GM18870 (cell line): Measurements from ENCODE around the gene ZBTB7C.

Experiments
- ATAC-seq: cut with Tn5 transposase; IDR thresholded peaks from one replicate; pipeline ENCODE4 v1.9.1; 2021; ENCODE audit warnings: moderate library complexity; ENCODE audit not compliant: unreplicated experiment

Gene ZBTB7C

GRCh38 chr18:48355276-48356115, 53.7 kb downstream of the ZBTB7C start:
- ATAC-seq = no peak

DNA sequence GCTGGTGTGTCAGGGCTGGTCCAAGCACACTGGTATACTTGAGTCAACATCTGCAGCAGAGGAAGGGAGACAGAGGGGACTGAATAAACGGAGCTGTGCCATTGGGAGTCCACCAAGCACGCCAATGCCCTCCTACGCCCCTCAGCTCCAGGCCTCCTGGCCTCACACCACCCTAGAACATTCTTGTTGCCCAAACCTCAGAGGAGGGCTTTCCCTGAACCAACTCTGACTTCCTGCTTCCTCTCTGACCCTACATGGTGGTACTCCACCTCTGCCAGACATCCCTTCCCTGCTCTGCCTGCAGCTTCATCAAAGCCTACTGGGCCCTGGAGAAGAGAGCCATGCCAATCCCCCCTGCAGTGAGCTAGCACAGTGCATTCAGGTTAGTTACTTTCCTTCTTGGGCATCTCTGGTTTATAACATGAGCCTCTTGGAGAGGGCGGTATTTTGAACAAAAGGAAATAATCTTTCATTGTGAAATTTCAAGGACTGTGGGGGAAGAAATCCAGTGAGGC, 54.4 kb downstream of the ZBTB7C start:
- no peak for ATAC-seq

- ATAC-seq = no peak
Measured at GRCh38 chr18:48352051-48352755, 57.0 kb downstream of the ZBTB7C start.

GRCh38 chr18:48351216-48352050, 57.8 kb downstream of the ZBTB7C start:
- no peak for ATAC-seq

DNA sequence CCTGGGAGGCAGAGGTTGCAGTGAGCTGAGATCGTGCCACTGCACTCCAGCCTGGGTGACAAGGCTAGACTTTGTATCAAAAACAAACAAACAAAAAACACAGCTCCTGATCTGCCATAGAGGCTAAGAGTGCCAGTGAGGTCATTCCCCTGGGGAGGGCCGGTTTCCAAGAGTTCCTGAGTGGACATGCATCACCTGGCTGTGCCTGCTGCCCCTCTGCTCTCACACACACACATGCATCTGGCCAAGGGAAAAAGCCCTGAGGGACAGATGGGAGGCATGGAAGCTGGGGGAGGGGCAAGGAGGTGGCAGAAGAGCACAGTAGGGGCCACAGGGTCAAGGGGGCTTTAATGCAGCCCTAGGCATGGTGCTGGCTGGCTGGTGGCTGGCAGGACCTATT, 60.4 kb downstream of the ZBTB7C start:
- no peak for ATAC-seq

GRCh38 chr18:48347756-48348326, 61.3 kb downstream of the ZBTB7C start:
- ATAC-seq = no peak

GRCh38 chr18:48345596-48345995, 63.6 kb downstream of the ZBTB7C start:
- ATAC-seq = no peak

- no peak for ATAC-seq
Measured at GRCh38 chr18:48342581-48342980, 66.6 kb downstream of the ZBTB7C start.

DNA sequence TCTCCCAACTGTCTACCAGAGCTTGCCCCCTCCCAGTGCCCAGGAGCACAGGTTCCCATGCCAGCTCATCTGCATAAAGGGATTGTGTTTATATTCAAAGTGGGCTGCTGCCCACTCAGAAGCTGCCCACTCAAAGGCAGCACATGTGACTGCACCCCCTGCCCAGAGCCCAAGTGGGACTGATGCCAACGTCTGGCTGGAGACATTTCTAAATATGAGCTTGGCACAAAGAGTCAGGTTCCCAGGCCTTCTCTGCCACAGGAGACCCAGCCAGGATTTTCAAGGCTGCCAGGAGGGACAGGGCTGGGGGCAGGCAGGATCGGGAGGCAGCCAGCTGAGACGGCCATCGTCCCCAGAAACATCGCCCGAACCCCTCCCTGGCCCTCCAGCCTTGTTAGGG, 67.1 kb downstream of the ZBTB7C start:
- ATAC-seq = no peak

GRCh38 chr18:48340560-48340959, 68.6 kb downstream of the ZBTB7C start:
- no peak for ATAC-seq

DNA sequence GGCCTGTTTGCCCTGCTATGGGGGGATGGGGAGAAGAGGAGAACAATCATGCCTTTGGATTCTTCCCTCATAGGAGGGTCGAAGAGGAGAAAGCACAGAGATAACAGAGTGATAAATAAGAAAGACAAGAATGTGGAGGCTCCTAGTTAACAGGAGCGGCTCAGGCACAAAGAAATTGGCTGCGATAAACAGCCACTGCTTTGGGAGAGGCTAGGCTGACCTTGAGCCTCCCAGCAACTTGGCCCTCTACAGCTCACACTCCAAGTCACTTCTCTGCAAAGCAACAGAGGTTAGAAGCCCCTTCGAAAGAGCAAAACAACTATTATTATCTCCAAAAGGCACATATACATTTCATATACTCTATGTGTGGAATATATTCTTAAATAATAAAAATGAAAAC, 69.5 kb downstream of the ZBTB7C start:
- no peak for ATAC-seq

GRCh38 chr18:48338915-48339314, 70.3 kb downstream of the ZBTB7C start:
- no peak for ATAC-seq

- ATAC-seq = no peak
Measured at GRCh38 chr18:48337053-48337452, 72.1 kb downstream of the ZBTB7C start.

DNA sequence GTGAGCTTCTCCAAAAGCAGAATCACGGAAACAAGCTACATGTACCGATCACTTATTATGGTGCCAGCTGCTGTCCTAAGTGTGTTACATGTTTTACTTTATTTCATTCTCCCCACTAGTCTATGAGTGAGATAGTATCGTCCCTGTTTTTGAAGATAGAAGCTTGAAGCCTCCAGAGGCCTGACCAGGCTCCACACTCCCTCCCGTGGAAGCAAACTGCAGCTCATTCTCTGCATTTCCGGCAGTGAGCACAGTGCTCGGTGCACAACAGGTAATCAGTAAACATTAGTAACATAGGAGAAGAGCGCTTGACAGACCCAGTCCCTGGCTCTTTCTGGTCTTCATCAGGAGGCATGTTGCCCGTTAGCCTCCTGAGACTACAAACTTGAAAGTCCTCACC, 72.9 kb downstream of the ZBTB7C start:
- ATAC-seq = no peak

- ATAC-seq = no peak
Measured at GRCh38 chr18:48335829-48336228, 73.4 kb downstream of the ZBTB7C start.

DNA sequence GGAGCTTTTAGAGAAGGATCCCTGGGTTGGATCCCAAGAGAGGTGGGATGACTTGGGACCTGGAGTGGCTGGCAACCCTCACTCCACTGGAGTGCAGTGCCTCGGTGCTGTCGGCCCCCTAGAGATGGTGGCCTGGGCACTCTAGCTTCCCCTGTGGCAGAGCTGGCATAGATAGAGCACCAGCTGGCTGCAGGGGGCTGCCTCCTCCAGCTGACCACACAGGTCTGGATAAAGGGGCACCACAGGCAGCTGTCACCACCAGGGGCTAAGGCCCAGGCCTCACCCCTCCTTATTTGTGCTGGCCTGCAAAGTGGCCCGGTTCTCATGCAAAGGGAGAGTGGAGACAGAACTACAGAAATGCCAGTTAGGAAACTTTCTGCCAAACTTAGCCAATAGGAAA, 74.3 kb downstream of the ZBTB7C start:
- ATAC-seq = no peak

DNA sequence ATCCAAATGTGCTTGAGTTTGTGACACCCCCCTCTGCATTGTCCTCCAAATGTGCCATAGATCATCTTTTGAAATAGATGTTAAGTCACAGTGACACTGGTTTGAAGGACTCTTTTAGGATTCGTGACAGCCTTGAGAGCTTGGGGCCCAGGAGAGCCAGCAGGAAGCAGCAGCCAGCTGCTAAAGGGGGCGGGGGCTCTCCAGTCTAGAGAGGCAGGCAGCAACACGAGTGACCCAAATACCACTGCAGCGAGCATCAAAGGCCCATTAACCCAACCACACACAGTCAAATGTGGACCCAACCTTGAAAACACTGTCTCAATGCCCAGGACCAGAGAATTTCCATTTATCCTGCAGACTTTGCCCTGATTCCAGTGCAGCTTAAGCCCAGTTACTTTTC, 75.6 kb downstream of the ZBTB7C start:
- no peak for ATAC-seq

GRCh38 chr18:48330016-48330991, 78.9 kb downstream of the ZBTB7C start:
- no peak for ATAC-seq

- no peak for ATAC-seq
Measured at GRCh38 chr18:48328473-48329210, 80.5 kb downstream of the ZBTB7C start.
